Fibroblast of lung (primary cell): ENCODE data around the gene TTC24. TPM values are rescaled to one million over a fixed set of nuclear protein-coding genes. Genes with fewer than 3 reads are reported as not detected.

Experiments
- DNase-seq, 2 donors: peaks; one replicate each; pipeline versions ENCODE4 v3.0.0 to v3.0.0-alpha.2; 2010; ENCODE audit warnings: low read depth in 2 of 2
- H2AFZ ChIP-seq: 2 replicates; pipeline ENCODE4 v1.5.1; 2012; ENCODE audit warnings: low read length, control low read depth, inconsistent platforms
- H3K27ac ChIP-seq: 2 replicates; pipeline ENCODE4 v1.5.1; 2011; ENCODE audit warnings: low read length, control low read depth; ENCODE audit not compliant: insufficient read depth
- H3K27me3 ChIP-seq: 2 replicates; pipeline ENCODE4 v1.5.1; 2011; ENCODE audit warnings: mild to moderate bottlenecking, low read length; ENCODE audit not compliant: control insufficient read depth, insufficient read depth
- H3K36me3 ChIP-seq: 2 replicates; pipeline ENCODE4 v1.5.1; 2011; ENCODE audit warnings: low read length; ENCODE audit not compliant: control insufficient read depth, insufficient read depth
- H3K4me1 ChIP-seq: 2 replicates; pipeline ENCODE4 v1.5.1; 2011; ENCODE audit warnings: low read length; ENCODE audit not compliant: control insufficient read depth, insufficient read depth; ENCODE audit errors: extremely low read depth
- H3K4me2 ChIP-seq: 2 replicates; pipeline ENCODE4 v1.5.1; 2011; ENCODE audit warnings: low read length, control low read depth; ENCODE audit not compliant: insufficient read depth; ENCODE audit errors: extremely low read depth
- H3K4me3 ChIP-seq, 4 experiments: fragments of 200-600 bp in 1 of 4; sonication (generic) in 1 of 4; replicated peaks in 1 of 4; 2 replicates each; pipeline ENCODE4 v1.5.1; 2011 to 2016; ENCODE audit warnings: low read length in 4 of 4, low read depth in 3 of 4, mild to moderate bottlenecking in 3 of 4, control low read depth in 2 of 4, inconsistent platforms in 1 of 4, mixed read lengths in 1 of 4; ENCODE audit not compliant: insufficient read depth in 1 of 4; ENCODE audit errors: control extremely low read depth in 1 of 4
- H3K79me2 ChIP-seq: 2 replicates; pipeline ENCODE4 v1.5.1; 2012; ENCODE audit warnings: mild to moderate bottlenecking, low read length, inconsistent platforms; ENCODE audit not compliant: control insufficient read depth, insufficient read depth
- H3K9ac ChIP-seq: 2 replicates; pipeline ENCODE4 v1.5.1; 2011; ENCODE audit warnings: mild to moderate bottlenecking, low read length, control low read depth; ENCODE audit not compliant: insufficient read depth
- H3K9me3 ChIP-seq: 2 replicates; pipeline ENCODE4 v1.5.1; 2012; ENCODE audit warnings: low read depth, low read length; ENCODE audit not compliant: control insufficient read depth, insufficient read depth
- H4K20me1 ChIP-seq: 2 replicates; pipeline ENCODE4 v1.5.1; 2011; ENCODE audit warnings: low read length; ENCODE audit not compliant: control insufficient read depth, insufficient read depth; ENCODE audit errors: extremely low read depth
- EZH2 ChIP-seq: IDR thresholded peaks from 2 replicates; pipeline ENCODE4 v1.5.1; 2012; ENCODE audit warnings: low read length, control low read depth, mild to moderate bottlenecking; ENCODE audit errors: missing control alignments
- polyA plus RNA-seq, 2 donors: library from polyadenylated mRNA; depleted of rRNA in 1 of 2; stranded (reverse) in 1 of 2; unstranded in 1 of 2; fragments of >200 nt; gene quantifications; 2 replicates each; pipeline ENCODE4 v1.2.1, GENCODE V29; 2011 to 2012; ENCODE audit warnings: missing spikeins in 1 of 2
- total RNA-seq: library from RNA; depleted of rRNA; stranded (reverse); fragments of >200 nt; gene quantifications from 2 replicates; pipeline ENCODE4 v1.2.1, GENCODE V29; 2014
- TF ChIP-seq, protein P1 (sequence below), 2 donors: IDR thresholded peaks in 1 of 2; conservative IDR thresholded peaks in 1 of 2; 1 replicate in 1 of 2; 2 replicates in 1 of 2; pipeline ENCODE4 v1.5.1; 2011 to 2012; ENCODE audit warnings: low read length in 2 of 2, control low read depth in 1 of 2, inconsistent platforms in 1 of 2, low read depth in 1 of 2, mild to moderate bottlenecking in 1 of 2

TTC24 gene
- total and polyA plus RNA-seq, 2 donors (not counting 1 experiment from before 2014, with no cell fraction given) = not detected

- Histone ChIP-seq H3K9me3 (no peaks in the 10 kb centered on the region), H3K27me3 (peaks cover 28% of the 10 kb centered on the region), H3K79me2 (no peaks in the 10 kb centered on the region), H3K9ac (no peak overlapping the region), H2AFZ (no peak overlapping the region), H3K4me1 (no peaks in the 10 kb centered on the region), H3K4me2 (no peak overlapping the region), H3K36me3 (no peaks in the 10 kb centered on the region), H3K4me3 (no peak overlapping the region), H3K27ac (no peak overlapping the region), H4K20me1 (peaks cover 2% of the 10 kb centered on the region)
- TF ChIP-seq, protein P1, sequence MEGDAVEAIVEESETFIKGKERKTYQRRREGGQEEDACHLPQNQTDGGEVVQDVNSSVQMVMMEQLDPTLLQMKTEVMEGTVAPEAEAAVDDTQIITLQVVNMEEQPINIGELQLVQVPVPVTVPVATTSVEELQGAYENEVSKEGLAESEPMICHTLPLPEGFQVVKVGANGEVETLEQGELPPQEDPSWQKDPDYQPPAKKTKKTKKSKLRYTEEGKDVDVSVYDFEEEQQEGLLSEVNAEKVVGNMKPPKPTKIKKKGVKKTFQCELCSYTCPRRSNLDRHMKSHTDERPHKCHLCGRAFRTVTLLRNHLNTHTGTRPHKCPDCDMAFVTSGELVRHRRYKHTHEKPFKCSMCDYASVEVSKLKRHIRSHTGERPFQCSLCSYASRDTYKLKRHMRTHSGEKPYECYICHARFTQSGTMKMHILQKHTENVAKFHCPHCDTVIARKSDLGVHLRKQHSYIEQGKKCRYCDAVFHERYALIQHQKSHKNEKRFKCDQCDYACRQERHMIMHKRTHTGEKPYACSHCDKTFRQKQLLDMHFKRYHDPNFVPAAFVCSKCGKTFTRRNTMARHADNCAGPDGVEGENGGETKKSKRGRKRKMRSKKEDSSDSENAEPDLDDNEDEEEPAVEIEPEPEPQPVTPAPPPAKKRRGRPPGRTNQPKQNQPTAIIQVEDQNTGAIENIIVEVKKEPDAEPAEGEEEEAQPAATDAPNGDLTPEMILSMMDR (conservative IDR thresholded peaks at IDR 0.05 in 1 of 2, IDR thresholded peaks at IDR 0.05 in 1 of 2; ENCODE audit: low read depth in 1 of 2, low read length in 2 of 2) = no peak
- TF ChIP-seq EZH2 = no peak
- no peak for DNase-seq
These were observed 52.8 kb downstream of the TTC24 start for GRCh38 chr1:156632355-156632754.

Other genes with a start within 250 kb of the TTC24 start
- 391 and 397 TPM in 2 replicates for gene CCT3, start 241.4 kb upstream of the TTC24 start, total RNA-seq
- gene CCT3, start 241.4 kb upstream of the TTC24 start, polyA plus RNA-seq = 251 and 407 TPM in 2 replicates
- 0.50 TPM in 1 of 2 replicates, not detected in the other for gene TSACC, start 241.2 kb upstream of the TTC24 start, total RNA-seq
- gene TSACC, start 241.2 kb upstream of the TTC24 start, polyA plus RNA-seq = 0.50 and 0.54 TPM in 2 replicates
- gene RHBG, start 210.5 kb upstream of the TTC24 start, total RNA-seq = not detected in 2 replicates
- not detected in 2 replicates for gene RHBG, start 210.5 kb upstream of the TTC24 start, polyA plus RNA-seq
- gene MEF2D, start 78.9 kb upstream of the TTC24 start, total RNA-seq = 4.6 and 9.9 TPM in 2 replicates
- 12.7 and 13.1 TPM in 2 replicates for gene MEF2D, start 78.9 kb upstream of the TTC24 start, polyA plus RNA-seq
- gene IQGAP3, start 7.2 kb upstream of the TTC24 start, total RNA-seq = 1.3 and 16.0 TPM in 2 replicates
- gene IQGAP3, start 7.2 kb upstream of the TTC24 start, polyA plus RNA-seq = 2.7 and 15.9 TPM in 2 replicates
- 51.6 and 64.4 TPM in 2 replicates for gene NAXE, start 12.1 kb downstream of the TTC24 start, total RNA-seq
- 41.6 and 59.5 TPM in 2 replicates for gene NAXE, start 12.1 kb downstream of the TTC24 start, polyA plus RNA-seq
- 11.3 and 12.2 TPM in 2 replicates for gene GPATCH4, start 21.8 kb downstream of the TTC24 start, total RNA-seq
- 23.6 and 42.7 TPM in 2 replicates for gene GPATCH4, start 21.8 kb downstream of the TTC24 start, polyA plus RNA-seq
- not detected in 2 replicates for gene HAPLN2, start 39.7 kb downstream of the TTC24 start, total RNA-seq
- not detected in 2 replicates for gene HAPLN2, start 39.7 kb downstream of the TTC24 start, polyA plus RNA-seq
- under 0.01 TPM in 1 of 2 replicates, not detected in the other for gene BCAN, start 62.4 kb downstream of the TTC24 start, total RNA-seq
- 0.03 and 0.05 TPM in 2 replicates for gene BCAN, start 62.4 kb downstream of the TTC24 start, polyA plus RNA-seq
- gene NES, start 97.7 kb downstream of the TTC24 start, total RNA-seq = 44.2 and 87.4 TPM in 2 replicates
- gene NES, start 97.7 kb downstream of the TTC24 start, polyA plus RNA-seq = 23.0 and 34.6 TPM in 2 replicates
- gene CRABP2, start 125.9 kb downstream of the TTC24 start, total RNA-seq = 33.4 and 70.4 TPM in 2 replicates
- gene CRABP2, start 125.9 kb downstream of the TTC24 start, polyA plus RNA-seq = 48.9 and 184 TPM in 2 replicates
- gene METTL25B, start 148.7 kb downstream of the TTC24 start, total RNA-seq = 12.6 and 17.3 TPM in 2 replicates
- gene METTL25B, start 148.7 kb downstream of the TTC24 start, polyA plus RNA-seq = 5.5 and 6.4 TPM in 2 replicates
- gene ISG20L2, start 149.0 kb downstream of the TTC24 start, total RNA-seq = 5.4 and 5.8 TPM in 2 replicates
- 23.6 and 29.9 TPM in 2 replicates for gene ISG20L2, start 149.0 kb downstream of the TTC24 start, polyA plus RNA-seq
- gene MRPL24, start 161.4 kb downstream of the TTC24 start, total RNA-seq = 39.8 and 58.8 TPM in 2 replicates
- gene MRPL24, start 161.4 kb downstream of the TTC24 start, polyA plus RNA-seq = 67.2 and 108 TPM in 2 replicates
- 108 and 138 TPM in 2 replicates for gene HDGF, start 172.0 kb downstream of the TTC24 start, total RNA-seq
- 99.1 and 126 TPM in 2 replicates for gene HDGF, start 172.0 kb downstream of the TTC24 start, polyA plus RNA-seq
- gene PRCC, start 187.8 kb downstream of the TTC24 start, total RNA-seq = 10.5 and 13.2 TPM in 2 replicates
- 52.0 and 75.8 TPM in 2 replicates for gene PRCC, start 187.8 kb downstream of the TTC24 start, polyA plus RNA-seq
- gene SH2D2A, start 237.1 kb downstream of the TTC24 start, total RNA-seq = not detected in 2 replicates
- not detected in 2 replicates for gene SH2D2A, start 237.1 kb downstream of the TTC24 start, polyA plus RNA-seq